WTC11 (cell line): ENCODE measurements around the gene NCLN. TPM values are rescaled to one million over a fixed set of nuclear protein-coding genes. Genes with fewer than 3 reads are reported as not detected.
A peak's percentile ranks its signal among the peaks of the same experiment; 100 is the strongest.

Experiments used
- ATAC-seq: fragments of 200-7000 bp; cut with Tn5 transposase; 2 replicates; pipeline ENCODE4 v1.10.0; 2021; ENCODE audit warnings: mild to moderate bottlenecking, moderate library complexity
- CTCF ChIA-PET: fragments of 300-600 bp; sonication (Branson Sonifier 250); formaldehyde crosslinking; loops from one replicate; lab custom pipeline; 2021; ENCODE audit warnings: antibody characterized with exemption; lab: Charles Lee
- POLR2A ChIA-PET: fragments of 350-600 bp; sonication (Branson Sonifier 250); formaldehyde crosslinking; loops from one replicate; lab custom pipeline; 2021; ENCODE audit warnings: antibody characterized with exemption; lab: Charles Lee
- DNase-seq: peaks from one replicate; pipeline ENCODE4 v3.0.0; 2021; ENCODE audit warnings: low spot score
- H3K27ac Mint-ChIP-seq: 2 replicates; pipeline ENCODE4 v1.8.0; 2021; ENCODE audit warnings: mixed read lengths
- H3K27me3 Mint-ChIP-seq: 2 replicates; pipeline ENCODE4 v1.8.0; 2021; ENCODE audit warnings: low read depth, mild to moderate bottlenecking, moderate library complexity, mixed read lengths
- H3K36me3 Mint-ChIP-seq: 2 replicates; pipeline ENCODE4 v1.8.0; 2021; ENCODE audit warnings: mixed read lengths
- H3K4me1 Mint-ChIP-seq: 2 replicates; pipeline ENCODE4 v1.8.0; 2022; ENCODE audit warnings: mixed read lengths
- H3K4me3 Mint-ChIP-seq: 2 replicates; pipeline ENCODE4 v1.8.0; 2021; ENCODE audit warnings: mild to moderate bottlenecking, moderate library complexity, mixed read lengths
- H3K9me3 Mint-ChIP-seq: 2 replicates; pipeline ENCODE4 v1.8.0; 2021; ENCODE audit warnings: mixed read lengths
- AR ChIP-seq: fragments of 250-450 bp; sonication (Bioruptor Pico); IDR thresholded peaks from 2 replicates; pipeline ENCODE4 v1.9.0; 2021; ENCODE audit warnings: mild to moderate bottlenecking
- ATF3 ChIP-seq: sonication (generic); formaldehyde crosslinking; conservative IDR thresholded peaks from 2 replicates; pipeline ENCODE4 v1.8.1; 2022; ENCODE audit warnings: mild to moderate bottlenecking, missing genetic modification reagents
- CREM ChIP-seq: sonication (generic); formaldehyde crosslinking; IDR thresholded peaks from 2 replicates; pipeline ENCODE4 v1.8.1; 2022; ENCODE audit warnings: mild to moderate bottlenecking, missing genetic modification reagents, moderate library complexity
- ELF4 ChIP-seq: sonication (generic); formaldehyde crosslinking; IDR thresholded peaks from 2 replicates; pipeline ENCODE4 v1.8.1; 2022; ENCODE audit warnings: low read depth, mild to moderate bottlenecking, moderate library complexity, missing genetic modification reagents
- EMX1 ChIP-seq: fragments of 250-450 bp; sonication (Bioruptor Pico); IDR thresholded peaks from 2 replicates; pipeline ENCODE4 v1.8.0; 2021; ENCODE audit warnings: mild to moderate bottlenecking
- FOXK1 ChIP-seq: sonication (generic); formaldehyde crosslinking; IDR thresholded peaks from 2 replicates; pipeline ENCODE4 v1.8.0; 2022; ENCODE audit warnings: mild to moderate bottlenecking, moderate library complexity, missing genetic modification reagents
- GTF2I ChIP-seq: fragments of 250-450 bp; sonication (Bioruptor Pico); conservative IDR thresholded peaks from 2 replicates; pipeline ENCODE4 v1.4.0; 2021; ENCODE audit warnings: mild to moderate bottlenecking
- JUN ChIP-seq: sonication (generic); formaldehyde crosslinking; IDR thresholded peaks from 2 replicates; pipeline ENCODE4 v1.8.0; 2023; ENCODE audit warnings: mild to moderate bottlenecking, missing genetic modification reagents
- NR2C2 ChIP-seq: sonication (generic); formaldehyde crosslinking; IDR thresholded peaks from 2 replicates; pipeline ENCODE4 v1.8.0; 2022; ENCODE audit warnings: mild to moderate bottlenecking, missing genetic modification reagents
- NR3C1 ChIP-seq: sonication (generic); formaldehyde crosslinking; conservative IDR thresholded peaks from 2 replicates; pipeline ENCODE4 v1.8.1; 2023; ENCODE audit warnings: low read depth, mild to moderate bottlenecking, missing genetic modification reagents
- PREB ChIP-seq: sonication (generic); formaldehyde crosslinking; IDR thresholded peaks from 2 replicates; pipeline ENCODE4 v1.8.1; 2022; ENCODE audit warnings: mild to moderate bottlenecking, missing genetic modification reagents, moderate library complexity, borderline replicate concordance
- PRRX2 ChIP-seq: fragments of 250-450 bp; sonication (Bioruptor Pico); IDR thresholded peaks from 2 replicates; pipeline ENCODE4 v1.8.0; 2021; ENCODE audit warnings: mild to moderate bottlenecking
- SOX15 ChIP-seq: fragments of 250-450 bp; sonication (Bioruptor Pico); IDR thresholded peaks from 2 replicates; pipeline ENCODE4 v1.9.0; 2021; ENCODE audit warnings: mild to moderate bottlenecking
- TCF7 ChIP-seq: sonication (generic); formaldehyde crosslinking; IDR thresholded peaks from 2 replicates; pipeline ENCODE4 v1.8.0; 2022; ENCODE audit warnings: mild to moderate bottlenecking, low read depth, missing genetic modification reagents, moderate library complexity
- TEAD1 ChIP-seq: sonication (generic); formaldehyde crosslinking; IDR thresholded peaks from 2 replicates; pipeline ENCODE4 v1.8.0; 2022; ENCODE audit warnings: mild to moderate bottlenecking, missing genetic modification reagents
- TP53 ChIP-seq: sonication (generic); formaldehyde crosslinking; IDR thresholded peaks from 2 replicates; pipeline ENCODE4 v1.8.1; 2023; ENCODE audit warnings: mild to moderate bottlenecking, missing genetic modification reagents
- total RNA-seq: library from RNA; stranded (reverse); gene quantifications from 3 replicates; pipeline ENCODE4 v1.2.3, GENCODE V29; 2021
- TF ChIP-seq, protein P1 (sequence below): fragments of 250-450 bp; sonication (Bioruptor Pico); IDR thresholded peaks from 2 replicates; pipeline ENCODE4 v1.9.0; 2021; ENCODE audit warnings: mild to moderate bottlenecking, borderline replicate concordance
- TF ChIP-seq, protein P2 (sequence below): sonication (generic); formaldehyde crosslinking; IDR thresholded peaks from 2 replicates; pipeline ENCODE4 v1.8.0; 2022; ENCODE audit warnings: mild to moderate bottlenecking, missing genetic modification reagents
- TF ChIP-seq, protein P3 (sequence below): sonication (generic); formaldehyde crosslinking; IDR thresholded peaks from 2 replicates; pipeline ENCODE4 v1.8.1; 2023; ENCODE audit warnings: mild to moderate bottlenecking, missing genetic modification reagents, moderate library complexity

Gene NCLN
- total RNA-seq, 1 experiment from 2014 or later, result 113 TPM

DNA sequence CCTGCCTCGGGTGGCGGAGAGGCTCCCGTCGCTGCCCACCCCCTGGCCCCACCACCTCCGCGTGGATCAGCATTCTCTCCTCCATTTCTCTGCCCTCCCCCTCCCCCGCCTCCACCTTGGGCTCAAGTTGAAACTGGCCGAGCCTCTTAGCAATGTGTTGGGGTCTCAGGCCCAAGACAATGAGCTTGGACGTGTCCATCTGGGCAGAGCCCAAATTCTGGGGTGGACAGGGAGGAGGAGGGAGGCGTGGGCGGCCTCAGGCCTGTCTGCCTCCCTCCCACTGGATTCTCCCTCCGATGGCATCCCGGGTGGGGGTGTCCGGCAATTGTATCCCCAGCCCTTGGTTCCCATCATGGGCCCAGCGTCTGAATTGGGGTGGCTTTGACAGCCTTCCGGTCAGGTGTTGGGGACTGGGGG lies 40.0 kb downstream of the NCLN start (continued):
- TF ChIP-seq PREB (CRISPR knock-in tag) (no peak), ELF4 (CRISPR knock-in tag) (no peak)

DNA sequence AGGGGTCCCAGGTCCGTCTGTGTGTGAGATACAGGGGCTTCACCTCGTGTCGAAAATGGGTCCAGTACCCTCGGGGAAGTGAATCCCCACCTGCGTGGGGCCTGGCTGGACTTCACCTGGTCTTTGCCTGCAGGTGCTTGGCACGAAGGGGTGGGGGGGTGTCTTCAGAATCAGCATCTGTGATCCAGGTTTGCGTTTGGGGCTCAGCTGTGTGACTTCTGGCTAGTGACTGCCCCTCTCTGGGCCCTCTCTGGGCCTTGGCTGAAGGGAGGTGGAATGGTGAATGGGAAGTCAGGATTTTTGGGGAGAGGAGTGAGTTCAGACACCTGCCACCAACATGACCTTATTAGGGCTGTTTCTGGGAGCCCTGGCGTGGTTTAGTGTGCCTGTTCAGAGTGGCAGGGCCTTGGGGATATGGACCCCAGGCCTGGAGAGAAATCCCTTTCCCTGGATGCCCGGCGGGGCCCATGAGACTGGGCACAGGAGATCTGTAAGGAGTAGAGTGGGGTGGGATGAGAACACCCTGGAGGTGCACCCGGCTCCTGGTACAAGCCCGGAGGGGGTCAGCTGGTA lies 41.4 kb downstream of the NCLN start:
- peaks cover 8% of the 10 kb centered on the region for H3K4me1 Mint-ChIP-seq
- no peak overlapping the region for H3K27ac Mint-ChIP-seq
- no peak overlapping the region for H3K4me3 Mint-ChIP-seq
- no peaks in the 10 kb centered on the region for H3K9me3 Mint-ChIP-seq
- TF ChIP-seq GTF2I (CRISPR knock-in tag), result 0 out of 2 replicates have a peak, but pooled peaks have one; percentile 23
- TF ChIP-seq, protein P1, sequence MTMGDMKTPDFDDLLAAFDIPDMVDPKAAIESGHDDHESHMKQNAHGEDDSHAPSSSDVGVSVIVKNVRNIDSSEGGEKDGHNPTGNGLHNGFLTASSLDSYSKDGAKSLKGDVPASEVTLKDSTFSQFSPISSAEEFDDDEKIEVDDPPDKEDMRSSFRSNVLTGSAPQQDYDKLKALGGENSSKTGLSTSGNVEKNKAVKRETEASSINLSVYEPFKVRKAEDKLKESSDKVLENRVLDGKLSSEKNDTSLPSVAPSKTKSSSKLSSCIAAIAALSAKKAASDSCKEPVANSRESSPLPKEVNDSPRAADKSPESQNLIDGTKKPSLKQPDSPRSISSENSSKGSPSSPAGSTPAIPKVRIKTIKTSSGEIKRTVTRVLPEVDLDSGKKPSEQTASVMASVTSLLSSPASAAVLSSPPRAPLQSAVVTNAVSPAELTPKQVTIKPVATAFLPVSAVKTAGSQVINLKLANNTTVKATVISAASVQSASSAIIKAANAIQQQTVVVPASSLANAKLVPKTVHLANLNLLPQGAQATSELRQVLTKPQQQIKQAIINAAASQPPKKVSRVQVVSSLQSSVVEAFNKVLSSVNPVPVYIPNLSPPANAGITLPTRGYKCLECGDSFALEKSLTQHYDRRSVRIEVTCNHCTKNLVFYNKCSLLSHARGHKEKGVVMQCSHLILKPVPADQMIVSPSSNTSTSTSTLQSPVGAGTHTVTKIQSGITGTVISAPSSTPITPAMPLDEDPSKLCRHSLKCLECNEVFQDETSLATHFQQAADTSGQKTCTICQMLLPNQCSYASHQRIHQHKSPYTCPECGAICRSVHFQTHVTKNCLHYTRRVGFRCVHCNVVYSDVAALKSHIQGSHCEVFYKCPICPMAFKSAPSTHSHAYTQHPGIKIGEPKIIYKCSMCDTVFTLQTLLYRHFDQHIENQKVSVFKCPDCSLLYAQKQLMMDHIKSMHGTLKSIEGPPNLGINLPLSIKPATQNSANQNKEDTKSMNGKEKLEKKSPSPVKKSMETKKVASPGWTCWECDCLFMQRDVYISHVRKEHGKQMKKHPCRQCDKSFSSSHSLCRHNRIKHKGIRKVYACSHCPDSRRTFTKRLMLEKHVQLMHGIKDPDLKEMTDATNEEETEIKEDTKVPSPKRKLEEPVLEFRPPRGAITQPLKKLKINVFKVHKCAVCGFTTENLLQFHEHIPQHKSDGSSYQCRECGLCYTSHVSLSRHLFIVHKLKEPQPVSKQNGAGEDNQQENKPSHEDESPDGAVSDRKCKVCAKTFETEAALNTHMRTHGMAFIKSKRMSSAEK (CRISPR knock-in tag), result no peak
- TF ChIP-seq, all 79 proteins: peak for 1
- DNase-seq, result no peak
- ChIA-PET POLR2A (interaction anchor here (0.6 kb wide), 1 partner anchor 100 kb away, joined by 5 read pairs; no protein-coding TSS in a partner anchor), CTCF (interaction anchor here (1.0 to 4.4 kb wide), 3 partner anchors 49 to 101 kb away, joined by 3 to 30 read pairs (median 5); no protein-coding TSS in a partner anchor)
- no peaks in the 10 kb centered on the region for H3K36me3 Mint-ChIP-seq
- ATAC-seq, result no peak
- H3K27me3 Mint-ChIP-seq, result no peaks in the 10 kb centered on the region

DNA sequence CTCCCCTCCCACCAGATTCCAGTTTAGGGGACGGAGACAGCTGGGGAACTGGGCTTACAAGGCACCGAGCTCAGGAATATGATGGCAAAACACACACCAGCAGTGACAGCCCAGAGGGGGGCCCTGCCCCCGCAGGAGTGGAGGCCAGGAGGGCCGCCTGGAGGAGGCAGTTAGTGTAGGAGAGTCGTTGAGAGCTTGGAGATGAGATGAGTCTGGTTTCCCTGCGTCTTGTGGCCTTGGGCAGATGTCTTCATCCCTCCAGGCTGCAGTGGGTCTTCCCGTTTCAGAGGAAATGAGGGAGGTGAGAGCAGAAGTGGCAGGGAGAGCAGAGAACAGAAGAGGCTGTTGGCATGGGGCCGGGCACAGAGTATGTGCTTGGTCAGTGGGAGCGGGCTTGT lies 43.6 kb downstream of the NCLN start:
- Mint-ChIP-seq H3K4me1 (peaks cover 8% of the 10 kb centered on the region), H3K4me3 (no peak overlapping the region), H3K27ac (no peak overlapping the region), H3K36me3 (no peaks in the 10 kb centered on the region), H3K9me3 (no peaks in the 10 kb centered on the region), H3K27me3 (no peaks in the 10 kb centered on the region)
- CTCF ChIA-PET, result interaction anchor here (0.5 to 4.4 kb wide), 7 partner anchors 19 to 279 kb away, joined by 3 to 30 read pairs (median 4); no protein-coding TSS in a partner anchor
- ATAC-seq (no peak), DNase-seq (no peak)
- POLR2A ChIA-PET, result no interaction called here
- no peak for TF ChIP-seq SOX15 (CRISPR knock-in tag)
- no peak for TF ChIP-seq AR (CRISPR knock-in tag)
- no peak for TF ChIP-seq ATF3 (CRISPR knock-in tag)

DNA sequence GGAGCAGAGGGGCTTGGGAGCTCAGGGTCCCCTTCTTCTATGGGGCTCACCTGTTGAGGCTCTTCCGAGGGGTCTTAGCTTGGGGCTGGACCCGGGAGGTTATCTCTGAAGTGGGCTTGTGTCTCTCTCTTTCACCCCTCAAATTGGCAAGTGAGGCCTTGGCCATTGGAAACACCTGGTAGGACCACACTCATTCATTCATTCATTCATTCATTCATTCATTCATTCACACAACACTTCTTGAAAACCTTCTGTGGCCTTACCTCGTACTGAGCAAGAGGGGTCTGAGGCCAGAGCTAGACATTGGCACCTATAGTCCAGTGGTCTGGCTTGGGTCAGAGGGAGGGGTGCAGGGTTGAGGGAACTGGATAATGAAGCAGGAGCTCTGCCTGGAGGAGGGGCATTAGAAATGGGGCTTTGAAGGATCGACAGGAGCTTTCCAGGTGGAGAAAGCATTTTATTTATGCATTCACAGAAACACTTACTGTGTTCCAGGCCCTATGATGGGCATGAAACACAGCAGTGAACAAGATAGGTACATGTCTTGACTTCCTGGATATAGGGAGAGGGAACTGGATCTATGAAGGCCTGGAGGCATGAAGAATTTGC lies 44.3 kb downstream of the NCLN start:
- Mint-ChIP-seq H3K36me3 (no peaks in the 10 kb centered on the region), H3K4me1 (peaks cover 8% of the 10 kb centered on the region), H3K4me3 (no peak overlapping the region), H3K27ac (no peak overlapping the region), H3K9me3 (no peaks in the 10 kb centered on the region), H3K27me3 (no peaks in the 10 kb centered on the region)
- DNase-seq (no peak), ATAC-seq (no peak)
- POLR2A ChIA-PET, result no interaction called here
- CTCF ChIA-PET, result interaction anchor here (1.1 to 4.4 kb wide), 2 partner anchors 46 to 121 kb away, joined by 3 to 30 read pairs; no protein-coding TSS in a partner anchor
- no peak for TF ChIP-seq FOXK1 (CRISPR knock-in tag)
- TF ChIP-seq, protein P2, sequence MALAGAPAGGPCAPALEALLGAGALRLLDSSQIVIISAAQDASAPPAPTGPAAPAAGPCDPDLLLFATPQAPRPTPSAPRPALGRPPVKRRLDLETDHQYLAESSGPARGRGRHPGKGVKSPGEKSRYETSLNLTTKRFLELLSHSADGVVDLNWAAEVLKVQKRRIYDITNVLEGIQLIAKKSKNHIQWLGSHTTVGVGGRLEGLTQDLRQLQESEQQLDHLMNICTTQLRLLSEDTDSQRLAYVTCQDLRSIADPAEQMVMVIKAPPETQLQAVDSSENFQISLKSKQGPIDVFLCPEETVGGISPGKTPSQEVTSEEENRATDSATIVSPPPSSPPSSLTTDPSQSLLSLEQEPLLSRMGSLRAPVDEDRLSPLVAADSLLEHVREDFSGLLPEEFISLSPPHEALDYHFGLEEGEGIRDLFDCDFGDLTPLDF, result no peak
- TF ChIP-seq PRRX2 (CRISPR knock-in tag), result no peak
- TF ChIP-seq EMX1 (CRISPR knock-in tag), result no peak
- no peak for TF ChIP-seq CREM (CRISPR knock-in tag)
- no peak for TF ChIP-seq NR3C1
- no peak for TF ChIP-seq NR2C2 (CRISPR knock-in tag)
- TF ChIP-seq, protein P3, sequence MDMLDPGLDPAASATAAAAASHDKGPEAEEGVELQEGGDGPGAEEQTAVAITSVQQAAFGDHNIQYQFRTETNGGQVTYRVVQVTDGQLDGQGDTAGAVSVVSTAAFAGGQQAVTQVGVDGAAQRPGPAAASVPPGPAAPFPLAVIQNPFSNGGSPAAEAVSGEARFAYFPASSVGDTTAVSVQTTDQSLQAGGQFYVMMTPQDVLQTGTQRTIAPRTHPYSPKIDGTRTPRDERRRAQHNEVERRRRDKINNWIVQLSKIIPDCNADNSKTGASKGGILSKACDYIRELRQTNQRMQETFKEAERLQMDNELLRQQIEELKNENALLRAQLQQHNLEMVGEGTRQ (CRISPR knock-in tag), result no peak
- TF ChIP-seq JUN (CRISPR knock-in tag), result no peak
- no peak for TF ChIP-seq GTF2I (CRISPR knock-in tag)
- no peak for TF ChIP-seq TP53 (CRISPR knock-in tag)
- no peak for TF ChIP-seq TEAD1 (CRISPR knock-in tag)
- no peak for TF ChIP-seq TCF7 (CRISPR knock-in tag)
